GM23248 (cell line): Measurements from ENCODE around the gene SLC4A11. TPM values are rescaled to one million over a fixed set of nuclear protein-coding genes. Genes with fewer than 3 reads are reported as not detected.

Experiments used
- DNase-seq: peaks from one replicate; pipeline ENCODE4 v3.0.0-alpha.2; 2015
- H2AFZ ChIP-seq: fragments of 200-600 bp; sonication (generic); 2 replicates; pipeline ENCODE4 v1.6.1; 2016; ENCODE audit warnings: antibody characterized with exemption
- H3F3A ChIP-seq: fragments of 200-600 bp; sonication (generic); 2 replicates; pipeline ENCODE4 v1.6.1; 2016; ENCODE audit warnings: mild to moderate bottlenecking, antibody characterized with exemption, mixed run types; ENCODE audit not compliant: insufficient read depth
- H3K27ac ChIP-seq: fragments of 200-600 bp; sonication (generic); 2 replicates; pipeline ENCODE4 v1.5.1; 2016; ENCODE audit warnings: mild to moderate bottlenecking
- H3K27me3 ChIP-seq: fragments of 200-600 bp; sonication (generic); replicated peaks from 2 replicates; pipeline ENCODE4 v1.6.1; 2016; ENCODE audit warnings: mild to moderate bottlenecking; ENCODE audit not compliant: insufficient read depth
- H3K36me3 ChIP-seq: fragments of 200-600 bp; sonication (generic); 2 replicates; pipeline ENCODE4 v1.6.1; 2016; ENCODE audit warnings: low read depth, mild to moderate bottlenecking
- H3K4me1 ChIP-seq: fragments of 200-600 bp; sonication (generic); 2 replicates; pipeline ENCODE4 v1.6.1; 2016; ENCODE audit warnings: mild to moderate bottlenecking; ENCODE audit not compliant: insufficient read depth
- H3K4me2 ChIP-seq: fragments of 200-600 bp; sonication (generic); one replicate; pipeline ENCODE4 v1.6.1; 2016; ENCODE audit warnings: mild to moderate bottlenecking; ENCODE audit not compliant: unreplicated experiment
- H3K4me3 ChIP-seq: fragments of 200-600 bp; sonication (generic); 2 replicates; pipeline ENCODE4 v1.5.1; 2016; ENCODE audit warnings: mild to moderate bottlenecking
- H3K79me2 ChIP-seq: fragments of 200-600 bp; sonication (generic); 2 replicates; pipeline ENCODE4 v1.6.1; 2016; ENCODE audit warnings: mild to moderate bottlenecking; ENCODE audit not compliant: insufficient read depth
- H3K9ac ChIP-seq: fragments of 200-600 bp; sonication (generic); 2 replicates; pipeline ENCODE4 v1.6.1; 2016; ENCODE audit warnings: mild to moderate bottlenecking
- H3K9me2 ChIP-seq: fragments of 200-600 bp; sonication (generic); 2 replicates; pipeline ENCODE4 v1.6.1; 2016; ENCODE audit warnings: mixed run types, mild to moderate bottlenecking, moderate library complexity; ENCODE audit not compliant: insufficient read depth
- H3K9me3 ChIP-seq: fragments of 200-600 bp; sonication (generic); one replicate; pipeline ENCODE4 v1.6.1; 2017; ENCODE audit warnings: low read depth
- H4K20me1 ChIP-seq: fragments of 200-600 bp; sonication (generic); 2 replicates; pipeline ENCODE4 v1.6.0; 2016; ENCODE audit not compliant: insufficient read depth
- EZH2 ChIP-seq: fragments of 200-600 bp; sonication (generic); IDR thresholded peaks from 2 replicates; pipeline ENCODE4 v1.6.1; 2018; ENCODE audit warnings: antibody characterized with exemption, mild to moderate bottlenecking; ENCODE audit not compliant: insufficient read depth, poor library complexity, severe bottlenecking
- EZH2phosphoT487 ChIP-seq: fragments of 200-600 bp; sonication (generic); IDR thresholded peaks from 2 replicates; pipeline ENCODE4 v1.6.1; 2018; ENCODE audit warnings: antibody characterized with exemption, moderate library complexity, mild to moderate bottlenecking, low read depth; ENCODE audit not compliant: insufficient read depth
- WGBS, 2 experiments: methylation state at CpG; one replicate each; pipeline ENCODE4 v1.1.6; 2015 to 2017; ENCODE audit warnings: low lambda C conversion rate in 2 of 2, low coverage in 1 of 2; ENCODE audit errors: missing lambda C conversion rate in 2 of 2; 5-methylcytosine and 5-hydroxymethylcytosine counted together
- in situ Hi-C: fragments of 300-500 bp; cut with MboI; formaldehyde crosslinking; loops from 2 replicates; pipeline ENCODE4 v1.15.0; 2020
- polyA plus RNA-seq: library from polyadenylated mRNA; unstranded; fragments of >200 nt; fragmentation: Nextera tagmentation; extraction: Ambion mirVana; gene quantifications from 2 replicates; pipeline ENCODE4 v1.2.1, GENCODE V29; 2016
- total RNA-seq: library from RNA; depleted of rRNA; stranded (reverse); fragments of >200 nt; shearing (Covaris generic); gene quantifications from 2 replicates; pipeline ENCODE4 v1.2.3, GENCODE V29; 2014

SLC4A11 gene
- total and polyA plus RNA-seq, 2 experiments from 2014 or later = 0.65 to 1.1 TPM

- H2AFZ ChIP-seq = no peak overlapping the region
- no peaks in the 10 kb centered on the region for H3K27me3 ChIP-seq
- no peak overlapping the region for H3K4me3 ChIP-seq
- no peaks in the 10 kb centered on the region for H3K36me3 ChIP-seq
- no peak overlapping the region for H3K27ac ChIP-seq
- H3K9me3 ChIP-seq = no peaks in the 10 kb centered on the region
- H3K79me2 ChIP-seq = no peaks in the 10 kb centered on the region
- H3K9me2 ChIP-seq = no peaks in the 10 kb centered on the region
- no peak overlapping the region for H3K4me2 ChIP-seq
- H3K4me1 ChIP-seq = no peaks in the 10 kb centered on the region
- H3K9ac ChIP-seq = no peak overlapping the region
- H4K20me1 ChIP-seq = no peaks in the 10 kb centered on the region
- no peak for DNase-seq
- in situ Hi-C loops = no loop called here
- WGBS, 2 experiments = 87 to 89% methylated on average over 21 to 22 of the region's 22 CpGs
- H3F3A ChIP-seq = no peaks in the 10 kb centered on the region
- TF ChIP-seq EZH2phosphoT487 (no peak), EZH2 (no peak)
Measured at GRCh38 chr20:3229158-3229557, 9.8 kb downstream of the SLC4A11 start.

- Histone ChIP-seq H3K4me3 (no peak overlapping the region), H3K4me2 (no peak overlapping the region), H4K20me1 (no peaks in the 10 kb centered on the region), H2AFZ (no peak overlapping the region), H3K4me1 (no peaks in the 10 kb centered on the region), H3K9ac (no peak overlapping the region), H3K9me3 (no peaks in the 10 kb centered on the region), H3K36me3 (no peaks in the 10 kb centered on the region; the same call in 1 of the 2 replicates), H3K27me3 (no peaks in the 10 kb centered on the region), H3F3A (no peaks in the 10 kb centered on the region), H3K9me2 (no peaks in the 10 kb centered on the region), H3K27ac (no peak overlapping the region), H3K79me2 (no peaks in the 10 kb centered on the region)
- 67 to 79% methylated on average over 8 to 11 of the region's 11 CpGs for WGBS, 2 experiments
- no peak for DNase-seq
- in situ Hi-C loops = no loop called here
- no peak for TF ChIP-seq EZH2
- TF ChIP-seq EZH2phosphoT487 = no peak
Measured at GRCh38 chr20:3228750-3229032, 10.3 kb downstream of the SLC4A11 start.

- Histone ChIP-seq H4K20me1 (no peaks in the 10 kb centered on the region), H3K27ac (no peak overlapping the region), H3K27me3 (no peaks in the 10 kb centered on the region), H3K9me2 (no peaks in the 10 kb centered on the region), H3F3A (no peaks in the 10 kb centered on the region), H3K36me3 (no peaks in the 10 kb centered on the region; the same call in 1 of the 2 replicates), H3K4me1 (no peaks in the 10 kb centered on the region), H3K9ac (no peak overlapping the region), H2AFZ (no peak overlapping the region), H3K4me3 (no peak overlapping the region), H3K9me3 (no peaks in the 10 kb centered on the region), H3K4me2 (no peak overlapping the region), H3K79me2 (no peaks in the 10 kb centered on the region)
- in situ Hi-C loops = no loop called here
- TF ChIP-seq EZH2phosphoT487 = no peak
- no peak for TF ChIP-seq EZH2
- WGBS, 2 experiments = 75 to 78% methylated on average over 29 to 42 of the region's 42 CpGs
- DNase-seq = no peak
Measured at GRCh38 chr20:3227936-3228749, 10.8 kb downstream of the SLC4A11 start.

- no peak for DNase-seq
- Histone ChIP-seq H3K9me3 (no peaks in the 10 kb centered on the region), H3K79me2 (no peaks in the 10 kb centered on the region), H3K4me3 (no peak overlapping the region), H3K36me3 (no peaks in the 10 kb centered on the region; the same call in 1 of the 2 replicates), H3K9ac (no peak overlapping the region), H3K4me2 (no peak overlapping the region), H3F3A (no peaks in the 10 kb centered on the region), H3K4me1 (no peaks in the 10 kb centered on the region), H4K20me1 (no peaks in the 10 kb centered on the region), H3K27ac (no peak overlapping the region), H2AFZ (no peak overlapping the region), H3K9me2 (no peaks in the 10 kb centered on the region), H3K27me3 (no peaks in the 10 kb centered on the region)
- TF ChIP-seq EZH2 (no peak), EZH2phosphoT487 (no peak)
- 78 to 85% methylated on average over 7 of the region's 7 CpGs for WGBS, 2 experiments
- in situ Hi-C loops = no loop called here
Measured at GRCh38 chr20:3227506-3227905, 11.5 kb downstream of the SLC4A11 start.

- Histone ChIP-seq H3K27ac (no peak overlapping the region), H4K20me1 (no peaks in the 10 kb centered on the region), H2AFZ (no peak overlapping the region), H3K9me2 (no peaks in the 10 kb centered on the region), H3K9me3 (no peaks in the 10 kb centered on the region), H3K4me3 (no peak overlapping the region), H3K4me1 (no peaks in the 10 kb centered on the region), H3K36me3 (no peaks in the 10 kb centered on the region; the same call in 1 of the 2 replicates), H3K79me2 (no peaks in the 10 kb centered on the region), H3K4me2 (no peak overlapping the region), H3K27me3 (no peaks in the 10 kb centered on the region), H3F3A (no peaks in the 10 kb centered on the region), H3K9ac (no peak overlapping the region)
- no peak for DNase-seq
- no peak for TF ChIP-seq EZH2
- TF ChIP-seq EZH2phosphoT487 = no peak
- WGBS, 2 experiments = 92 to 93% methylated on average over 14 of the region's 14 CpGs
- in situ Hi-C loops = no loop called here
Measured at GRCh38 chr20:3226864-3227263, 12.1 kb downstream of the SLC4A11 start.
